Retinal pigment epithelial cell (primary cell): Measurements from ENCODE around the gene SRPK1.

ENCODE experiments used
- DNase-seq: peaks from one replicate; pipeline ENCODE4 v3.0.0-alpha.2; 2010; ENCODE audit warnings: low read depth
- H3K4me3 ChIP-seq: 2 replicates; pipeline ENCODE4 v1.5.1; 2011; ENCODE audit warnings: mild to moderate bottlenecking, low read length, control low read depth, moderate library complexity
- TF ChIP-seq, protein P1 (sequence below): conservative IDR thresholded peaks from 2 replicates; pipeline ENCODE4 v1.5.1; 2011; ENCODE audit warnings: low read depth, low read length, control low read depth, inconsistent platforms

Gene SRPK1

DNA sequence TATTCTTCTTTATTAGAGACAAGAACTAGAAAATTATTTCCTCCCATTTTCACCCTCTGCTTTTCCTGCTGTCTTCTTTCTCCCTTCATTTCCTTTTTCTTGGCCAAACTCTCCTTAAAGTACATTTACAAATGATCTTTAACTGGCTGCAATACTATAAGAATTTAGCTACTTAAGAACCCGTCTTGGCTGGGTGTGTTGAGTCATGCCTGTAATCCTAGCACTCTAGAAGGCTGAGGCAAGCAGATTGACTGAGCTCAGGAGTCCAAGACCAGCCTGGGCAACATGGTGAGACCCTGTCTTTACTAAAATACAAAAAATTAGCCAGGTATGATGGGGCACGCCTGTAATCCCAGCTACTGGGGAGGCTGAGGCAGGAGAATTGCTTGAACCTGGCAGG, 39.3 kb upstream of the SRPK1 start:
- no peak overlapping the region for H3K4me3 ChIP-seq
- TF ChIP-seq, protein P1, sequence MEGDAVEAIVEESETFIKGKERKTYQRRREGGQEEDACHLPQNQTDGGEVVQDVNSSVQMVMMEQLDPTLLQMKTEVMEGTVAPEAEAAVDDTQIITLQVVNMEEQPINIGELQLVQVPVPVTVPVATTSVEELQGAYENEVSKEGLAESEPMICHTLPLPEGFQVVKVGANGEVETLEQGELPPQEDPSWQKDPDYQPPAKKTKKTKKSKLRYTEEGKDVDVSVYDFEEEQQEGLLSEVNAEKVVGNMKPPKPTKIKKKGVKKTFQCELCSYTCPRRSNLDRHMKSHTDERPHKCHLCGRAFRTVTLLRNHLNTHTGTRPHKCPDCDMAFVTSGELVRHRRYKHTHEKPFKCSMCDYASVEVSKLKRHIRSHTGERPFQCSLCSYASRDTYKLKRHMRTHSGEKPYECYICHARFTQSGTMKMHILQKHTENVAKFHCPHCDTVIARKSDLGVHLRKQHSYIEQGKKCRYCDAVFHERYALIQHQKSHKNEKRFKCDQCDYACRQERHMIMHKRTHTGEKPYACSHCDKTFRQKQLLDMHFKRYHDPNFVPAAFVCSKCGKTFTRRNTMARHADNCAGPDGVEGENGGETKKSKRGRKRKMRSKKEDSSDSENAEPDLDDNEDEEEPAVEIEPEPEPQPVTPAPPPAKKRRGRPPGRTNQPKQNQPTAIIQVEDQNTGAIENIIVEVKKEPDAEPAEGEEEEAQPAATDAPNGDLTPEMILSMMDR = no peak
- DNase-seq = peak; percentile 62

DNA sequence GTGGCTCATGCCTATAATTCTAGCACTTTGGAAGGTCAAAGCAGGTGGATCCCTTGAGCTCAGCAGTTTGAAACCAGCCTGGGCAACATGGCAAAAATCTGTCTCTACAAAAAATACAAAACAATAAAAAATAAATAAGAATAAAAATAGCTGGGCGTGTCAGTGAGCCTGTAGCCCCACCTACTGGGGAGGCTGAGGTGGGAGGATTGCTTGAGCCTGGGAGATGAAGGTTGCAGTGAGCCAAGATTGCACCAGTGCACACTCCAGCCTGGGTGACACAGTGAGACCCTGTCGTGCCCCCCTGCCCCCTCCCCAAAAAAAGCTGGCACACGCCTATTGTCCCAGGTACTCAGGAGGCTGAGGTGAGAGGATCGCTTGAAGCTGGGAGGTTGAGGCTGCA, 35.1 kb upstream of the SRPK1 start:
- H3K4me3 ChIP-seq = no peak overlapping the region
- TF ChIP-seq, protein P1 = peak; percentile 34
- DNase-seq = no peak

DNA sequence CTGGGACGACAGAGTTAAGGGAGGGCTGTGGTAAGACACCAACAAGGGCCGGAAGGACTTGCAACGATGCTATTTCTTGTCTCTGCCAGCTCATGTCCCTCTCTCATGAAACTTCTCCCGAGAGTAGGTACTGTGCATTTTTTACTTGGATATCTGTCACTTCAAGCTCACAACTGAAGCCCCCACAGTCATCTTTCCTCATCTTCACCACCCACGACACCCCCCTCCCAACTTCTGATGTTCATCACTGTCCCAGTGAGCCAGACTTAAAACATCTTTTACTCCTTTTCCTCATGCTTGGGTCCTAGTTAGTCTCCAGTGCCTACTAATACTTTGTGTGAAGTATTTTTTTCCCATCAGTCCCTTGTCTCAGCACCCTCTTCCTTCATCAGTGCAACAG, 34.6 kb upstream of the SRPK1 start:
- H3K4me3 ChIP-seq = no peak overlapping the region
- TF ChIP-seq, protein P1 = no peak
- no peak for DNase-seq

DNA sequence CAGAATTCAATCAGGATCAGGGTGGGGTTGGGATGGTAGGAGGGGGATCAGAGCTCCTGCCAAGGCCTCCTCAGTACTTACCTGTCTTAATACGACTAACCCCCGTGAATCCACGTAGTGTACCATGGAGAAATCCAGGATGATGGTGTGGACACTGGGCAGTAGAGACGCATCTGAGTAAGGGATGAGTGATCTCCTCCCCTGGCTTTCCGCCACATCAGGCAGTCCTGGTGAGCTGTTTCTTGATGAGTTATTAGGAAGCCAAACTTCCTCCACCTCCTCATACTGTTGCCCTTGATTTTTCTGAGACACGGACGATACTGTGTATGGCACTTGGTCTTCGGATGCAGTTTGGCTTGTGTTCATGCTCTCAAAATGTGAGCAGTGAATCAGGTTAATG, 34.2 kb upstream of the SRPK1 start:
- TF ChIP-seq, protein P1 = no peak
- H3K4me3 ChIP-seq = no peak overlapping the region
- no peak for DNase-seq

DNA sequence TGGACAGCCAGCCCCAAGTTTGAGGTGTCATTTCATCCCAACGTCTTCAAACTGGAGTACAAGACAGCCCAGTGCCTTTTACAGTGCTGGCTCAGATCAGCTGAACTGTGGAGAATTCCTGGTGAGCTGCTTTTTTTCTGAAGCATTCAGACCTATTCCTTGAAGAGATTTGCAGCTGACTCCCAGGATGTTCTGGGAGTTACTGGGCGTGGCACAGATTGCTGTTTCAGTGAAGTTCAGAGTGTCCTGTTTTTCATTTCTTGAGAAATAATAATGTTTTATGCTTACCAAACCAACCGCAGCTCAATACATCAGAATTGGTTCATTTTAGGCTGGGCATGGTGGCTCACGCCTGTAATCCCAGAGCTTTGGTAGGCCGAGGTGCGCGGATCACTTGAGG, 33.4 kb upstream of the SRPK1 start:
- no peak overlapping the region for H3K4me3 ChIP-seq
- DNase-seq = no peak
- TF ChIP-seq, protein P1 = no peak

DNA sequence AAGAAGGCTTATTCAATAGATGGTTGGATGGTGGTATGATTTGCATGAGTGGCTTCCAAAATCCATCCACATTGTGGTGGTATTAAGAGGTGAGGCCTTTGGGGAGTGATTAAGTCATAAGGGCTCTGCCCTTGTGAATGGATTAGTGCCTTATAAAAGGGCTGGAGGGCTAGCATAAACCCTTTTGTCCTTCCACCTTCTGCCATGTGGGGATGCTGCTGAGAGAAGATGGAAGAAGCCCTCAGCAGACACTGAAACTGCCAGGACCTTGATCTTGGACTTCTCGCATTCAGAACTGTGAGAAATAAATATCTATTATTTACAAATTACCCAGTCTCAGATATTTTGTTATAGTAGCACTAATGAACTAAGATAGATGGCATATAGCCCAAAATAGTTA, 27.8 kb upstream of the SRPK1 start:
- DNase-seq = no peak
- TF ChIP-seq, protein P1 = peak; percentile 44
- H3K4me3 ChIP-seq = no peak overlapping the region

DNA sequence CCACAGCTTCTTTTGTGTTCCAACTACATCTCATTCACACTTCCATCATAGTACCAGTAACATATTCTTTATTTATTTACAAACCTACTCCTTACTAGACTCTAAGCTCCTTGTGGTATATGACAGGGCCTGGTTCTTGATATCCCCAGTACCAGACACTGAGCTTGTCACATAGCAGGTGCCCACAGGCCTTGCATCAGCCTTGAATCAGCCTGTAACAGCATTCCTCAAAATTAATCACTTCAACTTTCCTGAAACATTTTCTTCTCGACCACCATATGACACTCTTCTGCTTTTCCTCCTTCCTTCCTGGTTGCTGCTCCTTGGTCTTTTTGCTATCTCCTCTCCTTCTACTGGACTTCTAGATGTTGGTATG, 24.7 kb upstream of the SRPK1 start:
- DNase-seq = no peak
- H3K4me3 ChIP-seq = no peak overlapping the region
- TF ChIP-seq, protein P1 = no peak
